ENCODE results near the gene FLYWCH1.
"Not testable (repeated sequence)": the region's sequence is repeated elsewhere in the genome, so short reads cannot be mapped to it uniquely, and the experiment has no call there.

The FLYWCH1 gene

GRCh38 chr16:2919511-2920255, 8.0 kb downstream of the FLYWCH1 start:
- H3K4me3 ChIP-seq (ENCODE audit: low read length), result no peak overlapping the region
- H3K36me3 ChIP-seq (ENCODE audit: control insufficient read depth, low read depth, low read length), result peaks cover 5% of the 10 kb centered on the region
- no peaks in the 10 kb centered on the region for H3K9me3 ChIP-seq (ENCODE audit: control insufficient read depth, low read depth, low read length)
- no peak overlapping the region for H3K27ac ChIP-seq (ENCODE audit: low read length)
- H3K4me1 ChIP-seq (ENCODE audit: control insufficient read depth, low read depth, low read length), result no peaks in the 10 kb centered on the region
- no peaks in the 10 kb centered on the region for H3K27me3 ChIP-seq (ENCODE audit: control insufficient read depth, insufficient read depth, low read length)
- no peak overlapping the region for H3K9ac ChIP-seq (ENCODE audit: low read length)

DNA sequence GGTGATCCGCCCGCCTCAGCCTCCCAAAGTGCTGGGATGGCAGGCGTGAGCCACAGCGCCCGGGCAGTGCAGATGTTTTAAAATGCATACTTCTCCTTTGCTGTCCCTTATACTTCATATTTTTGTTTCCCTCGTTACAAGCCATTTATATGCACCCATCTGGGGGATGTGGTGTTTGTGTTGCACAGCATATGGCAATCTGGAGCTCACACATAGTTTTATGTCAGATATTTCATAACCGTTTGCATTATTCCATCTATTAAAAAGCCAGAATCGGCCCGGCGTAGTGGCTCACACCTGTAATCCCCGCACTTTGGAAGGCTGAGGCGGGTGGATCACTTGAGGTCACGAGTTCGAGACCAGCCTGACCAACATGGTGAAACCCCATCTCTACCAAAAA, 11.8 kb downstream of the FLYWCH1 start:
- no peak overlapping the region for H3K9ac ChIP-seq (ENCODE audit: low read length)
- H3K9me3 ChIP-seq (ENCODE audit: control insufficient read depth, low read depth, low read length), result no peaks in the 10 kb centered on the region
- peaks cover 12% of the 10 kb centered on the region for H3K27me3 ChIP-seq (ENCODE audit: control insufficient read depth, insufficient read depth, low read length)
- peaks cover 12% of the 10 kb centered on the region for H3K4me1 ChIP-seq (ENCODE audit: control insufficient read depth, low read depth, low read length)
- no peak overlapping the region for H3K4me3 ChIP-seq (ENCODE audit: low read length)
- no peak overlapping the region for H3K27ac ChIP-seq (ENCODE audit: low read length)
- H3K36me3 ChIP-seq (ENCODE audit: control insufficient read depth, low read depth, low read length), result peaks cover 5% of the 10 kb centered on the region

- Histone ChIP-seq H3K9me3 (ENCODE audit: control insufficient read depth, low read depth, low read length) (no peaks in the 10 kb centered on the region), H3K4me1 (ENCODE audit: control insufficient read depth, low read depth, low read length) (peaks cover 16% of the 10 kb centered on the region), H3K4me3 (ENCODE audit: low read length) (peak overlapping the region; percentile 44), H3K9ac (ENCODE audit: low read length) (peak overlapping the region; percentile 36), H3K27me3 (ENCODE audit: control insufficient read depth, insufficient read depth, low read length) (peaks cover 12% of the 10 kb centered on the region), H3K27ac (ENCODE audit: low read length) (no peak overlapping the region), H3K36me3 (ENCODE audit: control insufficient read depth, low read depth, low read length) (peaks cover 5% of the 10 kb centered on the region)
Observed at GRCh38 chr16:2924901-2925755, 13.4 kb downstream of the FLYWCH1 start.

GRCh38 chr16:2925951-2926649, 14.4 kb downstream of the FLYWCH1 start:
- Histone ChIP-seq H3K36me3 (ENCODE audit: control insufficient read depth, low read depth, low read length) (peaks cover 5% of the 10 kb centered on the region), H3K9me3 (ENCODE audit: control insufficient read depth, low read depth, low read length) (no peaks in the 10 kb centered on the region), H3K27ac (ENCODE audit: low read length) (no peak overlapping the region)

GRCh38 chr16:2926650-2926999, 14.9 kb downstream of the FLYWCH1 start:
- Histone ChIP-seq H3K9me3 (ENCODE audit: control insufficient read depth, low read depth, low read length) (no peaks in the 10 kb centered on the region), H3K9ac (ENCODE audit: low read length) (no peak overlapping the region), H3K4me3 (ENCODE audit: low read length) (peak overlapping the region; percentile 28), H3K27me3 (ENCODE audit: control insufficient read depth, insufficient read depth, low read length) (peaks cover 12% of the 10 kb centered on the region), H3K4me1 (ENCODE audit: control insufficient read depth, low read depth, low read length) (peaks cover 16% of the 10 kb centered on the region), H3K27ac (ENCODE audit: low read length) (no peak overlapping the region), H3K36me3 (ENCODE audit: control insufficient read depth, low read depth, low read length) (peaks cover 5% of the 10 kb centered on the region)

More at GRCh38 chr16:2925951-2926649, 14.4 kb downstream of the FLYWCH1 start:
- Histone ChIP-seq H3K4me1 (ENCODE audit: control insufficient read depth, low read depth, low read length) (peaks cover 16% of the 10 kb centered on the region), H3K9ac (ENCODE audit: low read length) (peak overlapping the region; percentile 36), H3K27me3 (ENCODE audit: control insufficient read depth, insufficient read depth, low read length) (peaks cover 12% of the 10 kb centered on the region), H3K4me3 (ENCODE audit: low read length) (peak overlapping the region; percentile 44)

GRCh38 chr16:2927010-2927646, 15.4 kb downstream of the FLYWCH1 start:
- no peaks in the 10 kb centered on the region for H3K9me3 ChIP-seq (ENCODE audit: control insufficient read depth, low read depth, low read length)
- no peak overlapping the region for H3K9ac ChIP-seq (ENCODE audit: low read length)
- peaks cover 3% of the 10 kb centered on the region for H3K36me3 ChIP-seq (ENCODE audit: control insufficient read depth, low read depth, low read length)
- no peak overlapping the region for H3K27ac ChIP-seq (ENCODE audit: low read length)
- peaks cover 16% of the 10 kb centered on the region for H3K4me1 ChIP-seq (ENCODE audit: control insufficient read depth, low read depth, low read length)
- H3K4me3 ChIP-seq (ENCODE audit: low read length), result peak overlapping the region; percentile 28
- peaks cover 12% of the 10 kb centered on the region for H3K27me3 ChIP-seq (ENCODE audit: control insufficient read depth, insufficient read depth, low read length)

- H3K9me3 ChIP-seq (ENCODE audit: control insufficient read depth, low read depth, low read length); H3K36me3 ChIP-seq (ENCODE audit: control insufficient read depth, low read depth, low read length); H3K9ac ChIP-seq (ENCODE audit: low read length); H3K27ac ChIP-seq (ENCODE audit: low read length); H3K4me3 ChIP-seq (ENCODE audit: low read length): not testable (repeated sequence)
- H3K4me1 ChIP-seq (ENCODE audit: control insufficient read depth, low read depth, low read length), result peaks cover 16% of the 10 kb centered on the region
- H3K27me3 ChIP-seq (ENCODE audit: control insufficient read depth, insufficient read depth, low read length), result peaks cover 12% of the 10 kb centered on the region
Observed at GRCh38 chr16:2928151-2928550, 16.4 kb downstream of the FLYWCH1 start.

- Histone ChIP-seq H3K9ac (ENCODE audit: low read length) (no peak overlapping the region), H3K4me3 (ENCODE audit: low read length) (no peak overlapping the region), H3K4me1 (ENCODE audit: control insufficient read depth, low read depth, low read length) (peaks cover 16% of the 10 kb centered on the region), H3K27me3 (ENCODE audit: control insufficient read depth, insufficient read depth, low read length) (peaks cover 12% of the 10 kb centered on the region), H3K9me3 (ENCODE audit: control insufficient read depth, low read depth, low read length) (no peaks in the 10 kb centered on the region), H3K36me3 (ENCODE audit: control insufficient read depth, low read depth, low read length) (no peaks in the 10 kb centered on the region), H3K27ac (ENCODE audit: low read length) (no peak overlapping the region)
Observed at GRCh38 chr16:2928796-2929195, 17.1 kb downstream of the FLYWCH1 start.

- Histone ChIP-seq H3K27ac (ENCODE audit: low read length) (no peak overlapping the region), H3K36me3 (ENCODE audit: control insufficient read depth, low read depth, low read length) (no peaks in the 10 kb centered on the region), H3K4me1 (ENCODE audit: control insufficient read depth, low read depth, low read length) (peaks cover 16% of the 10 kb centered on the region), H3K27me3 (ENCODE audit: control insufficient read depth, insufficient read depth, low read length) (peaks cover 12% of the 10 kb centered on the region), H3K9me3 (ENCODE audit: control insufficient read depth, low read depth, low read length) (no peaks in the 10 kb centered on the region), H3K4me3 (ENCODE audit: low read length) (no peak overlapping the region), H3K9ac (ENCODE audit: low read length) (no peak overlapping the region)
Observed at GRCh38 chr16:2929693-2930092, 18.0 kb downstream of the FLYWCH1 start.

- no peaks in the 10 kb centered on the region for H3K9me3 ChIP-seq (ENCODE audit: control insufficient read depth, low read depth, low read length)
- H3K36me3 ChIP-seq (ENCODE audit: control insufficient read depth, low read depth, low read length), result no peaks in the 10 kb centered on the region
- H3K4me1 ChIP-seq (ENCODE audit: control insufficient read depth, low read depth, low read length), result peaks cover 16% of the 10 kb centered on the region
- no peak overlapping the region for H3K9ac ChIP-seq (ENCODE audit: low read length)
- H3K4me3 ChIP-seq (ENCODE audit: low read length), result no peak overlapping the region
- no peak overlapping the region for H3K27ac ChIP-seq (ENCODE audit: low read length)
- peaks cover 12% of the 10 kb centered on the region for H3K27me3 ChIP-seq (ENCODE audit: control insufficient read depth, insufficient read depth, low read length)
Observed at GRCh38 chr16:2930236-2930635, 18.5 kb downstream of the FLYWCH1 start.
